Stomach (tissue), 9 donors: ENCODE data around the gene S1PR4. TPM values are rescaled to one million over a fixed set of nuclear protein-coding genes. Genes with fewer than 3 reads are reported as not detected.

Experiments
- DNase-seq, 2 donors: peaks; one replicate each; pipeline versions ENCODE4 v3.0.0 to v3.0.0-alpha.2; 2013 to 2019
- H3K27ac ChIP-seq, 5 donors: fragments of 200-600 bp in 4 of 5; sonication (generic) in 4 of 5; one replicate each; pipeline ENCODE4 v1.5.1; 2013 to 2019; ENCODE audit warnings: mild to moderate bottlenecking in 1 of 5, moderate library complexity in 1 of 5
- H3K27me3 ChIP-seq, 3 donors: fragments of 200-600 bp; sonication (generic); one replicate each; pipeline ENCODE4 v1.5.1; 2017 to 2019; ENCODE audit warnings: mixed run types in 1 of 3
- H3K36me3 ChIP-seq, 4 donors: fragments of 200-600 bp; sonication (generic); 1 replicate in 3 of 4; 2 replicates in 1 of 4; pipeline ENCODE4 v1.5.1; 2016 to 2019
- H3K4me1 ChIP-seq, 4 donors: fragments of 200-600 bp; sonication (generic); one replicate each; pipeline ENCODE4 v1.5.1; 2016 to 2019
- H3K4me3 ChIP-seq, 4 donors: fragments of 200-600 bp; sonication (generic) in 3 of 4; one replicate each; pipeline ENCODE4 v1.5.1; 2016 to 2019; ENCODE audit warnings: mild to moderate bottlenecking in 1 of 4
- H3K9me3 ChIP-seq, 4 donors: fragments of 200-600 bp; sonication (generic); one replicate each; pipeline ENCODE4 v1.5.1; 2016 to 2019
- EP300 ChIP-seq: sonication (generic); formaldehyde crosslinking; IDR thresholded peaks from one replicate; pipeline ENCODE4 v1.6.1; 2017; ENCODE audit warnings: antibody characterized with exemption
- POLR2A ChIP-seq, 4 donors: fragments of 450-650 bp; IDR thresholded peaks; one replicate each; pipeline ENCODE4 v1.6.1; 2016; ENCODE audit warnings: antibody characterized with exemption in 4 of 4, control low read depth in 2 of 4, mild to moderate bottlenecking in 1 of 4, moderate library complexity in 1 of 4
- POLR2AphosphoS5 ChIP-seq, 3 donors: sonication (generic); formaldehyde crosslinking; IDR thresholded peaks; one replicate each; pipeline ENCODE4 v1.6.1; 2016; ENCODE audit warnings: antibody characterized with exemption in 3 of 3
- WGBS, 5 donors: extraction: QIAGEN DNeasy Blood & Tissue Kit in 3 of 5; methylation state at CpG; one replicate each; pipeline versions ENCODE4 v1.1.5 to v1.1.7; 2013 to 2018; 5-methylcytosine and 5-hydroxymethylcytosine counted together
- intact Hi-C: fragments of 100-400 bp; cut with DNase I; formaldehyde crosslinking; loops from one replicate; pipeline ENCODE4 v1.15.1; 2023; ENCODE audit warnings: low total_unique reads
- polyA plus RNA-seq, 3 donors: library from polyadenylated mRNA; stranded (reverse); fragments of 200-250 nt; gene quantifications; one replicate each; pipeline ENCODE4 v1.2.3, GENCODE V29; 2013
- total RNA-seq, 5 donors: library from RNA; depleted of rRNA; stranded (reverse); fragments of >200 nt; gene quantifications; one replicate each; pipeline versions ENCODE4 v1.1.0 to v1.2.3, GENCODE V29; 2014 to 2016
- TF ChIP-seq, protein P1 (sequence below), 7 experiments: fragments of 450-650 bp in 4 of 7; fragments of 200-600 bp in 3 of 7; sonication (generic) in 3 of 7; IDR thresholded peaks; one replicate each; pipeline ENCODE4 v1.5.1; 2016 to 2019; ENCODE audit warnings: antibody characterized with exemption in 7 of 7, control low read depth in 2 of 7, mild to moderate bottlenecking in 1 of 7
- donor health status: healthy with polysubstance abuse.
- donor health status: Bipolar disorder and iron deficiency.
- donor health status: healthy.

S1PR4 gene
- total and polyA plus RNA-seq, 8 donors = 1.3 to 22.2 (median 3.4) TPM; not detected in 2

DNA sequence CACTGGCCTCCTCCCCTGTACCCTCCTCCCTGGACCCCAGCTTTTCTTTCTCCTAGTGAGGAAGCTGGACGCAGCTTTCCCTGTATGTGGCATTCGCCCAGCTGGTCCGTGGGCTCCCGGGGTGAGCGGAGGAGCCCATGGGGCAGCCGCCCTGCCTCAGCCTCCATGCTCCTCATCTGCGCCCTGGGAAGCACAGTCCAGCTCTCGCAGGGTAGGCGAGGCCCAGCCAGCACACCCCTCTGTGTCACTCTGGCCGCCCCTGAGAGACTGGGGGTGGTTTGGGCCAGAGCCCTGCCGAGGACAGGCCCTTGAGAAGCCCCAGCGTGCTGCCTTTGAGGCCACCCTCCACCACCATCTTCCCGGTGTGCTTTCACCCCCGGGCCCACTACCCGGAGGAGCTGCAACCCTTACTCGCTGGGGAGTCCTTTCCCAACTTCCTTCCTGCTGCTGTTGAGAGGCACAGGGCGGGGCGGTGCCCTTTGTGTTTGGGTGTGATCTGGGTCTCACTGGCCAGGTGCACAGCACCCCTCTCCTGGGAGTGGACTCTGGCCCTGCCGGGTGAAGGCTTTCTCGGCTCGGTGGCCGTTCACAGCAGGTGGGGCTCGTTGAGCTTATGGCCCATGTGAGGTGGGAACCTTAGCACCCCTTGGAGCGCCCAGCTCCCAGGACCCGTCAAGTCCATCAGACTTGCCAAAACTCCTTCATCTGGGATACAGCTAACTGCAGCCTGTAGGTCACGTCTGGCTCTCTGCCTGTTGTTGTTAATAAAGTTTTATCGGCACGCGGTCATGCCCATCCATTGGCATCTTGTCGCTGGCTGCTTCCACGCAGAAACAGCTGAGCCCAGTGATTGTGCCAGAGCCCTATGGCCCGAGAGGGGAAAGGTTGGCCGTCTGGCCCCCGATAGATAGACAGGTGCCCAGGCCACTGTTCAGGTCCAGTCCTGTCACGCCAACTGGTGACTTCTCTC lies 10.3 kb downstream of the S1PR4 start:
- WGBS, 5 donors = 75 to 88% (median 82%) methylated on average over 25 to 35 of the region's 35 CpGs
- Histone ChIP-seq H3K4me1 (peaks cover 28 to 55% (median 49%) of the 10 kb centered on the region in 4 donors), H3K27ac (peak overlapping the region in 3 of 5 donors; percentile 29 to 72 (median 62)), H3K36me3 (peaks cover 8 to 32% (median 23%) of the 10 kb centered on the region in 4 donors), H3K9me3 (no peaks in the 10 kb centered on the region), H3K4me3 (peak overlapping the region in 2 of 4 donors; percentile 18 to 99), H3K27me3 (no peaks in the 10 kb centered on the region)
- intact Hi-C loops = no loop called here
- peak in 1 of 2 donors; percentile 65 for DNase-seq
- TF ChIP-seq POLR2A (IDR thresholded peaks at IDR 0.05) = no peak
- no peak for TF ChIP-seq EP300
- TF ChIP-seq, protein P1, sequence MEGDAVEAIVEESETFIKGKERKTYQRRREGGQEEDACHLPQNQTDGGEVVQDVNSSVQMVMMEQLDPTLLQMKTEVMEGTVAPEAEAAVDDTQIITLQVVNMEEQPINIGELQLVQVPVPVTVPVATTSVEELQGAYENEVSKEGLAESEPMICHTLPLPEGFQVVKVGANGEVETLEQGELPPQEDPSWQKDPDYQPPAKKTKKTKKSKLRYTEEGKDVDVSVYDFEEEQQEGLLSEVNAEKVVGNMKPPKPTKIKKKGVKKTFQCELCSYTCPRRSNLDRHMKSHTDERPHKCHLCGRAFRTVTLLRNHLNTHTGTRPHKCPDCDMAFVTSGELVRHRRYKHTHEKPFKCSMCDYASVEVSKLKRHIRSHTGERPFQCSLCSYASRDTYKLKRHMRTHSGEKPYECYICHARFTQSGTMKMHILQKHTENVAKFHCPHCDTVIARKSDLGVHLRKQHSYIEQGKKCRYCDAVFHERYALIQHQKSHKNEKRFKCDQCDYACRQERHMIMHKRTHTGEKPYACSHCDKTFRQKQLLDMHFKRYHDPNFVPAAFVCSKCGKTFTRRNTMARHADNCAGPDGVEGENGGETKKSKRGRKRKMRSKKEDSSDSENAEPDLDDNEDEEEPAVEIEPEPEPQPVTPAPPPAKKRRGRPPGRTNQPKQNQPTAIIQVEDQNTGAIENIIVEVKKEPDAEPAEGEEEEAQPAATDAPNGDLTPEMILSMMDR (IDR thresholded peaks at IDR 0.05) = no peak
- TF ChIP-seq POLR2AphosphoS5 (IDR thresholded peaks at IDR 0.05) = no peak

DNA sequence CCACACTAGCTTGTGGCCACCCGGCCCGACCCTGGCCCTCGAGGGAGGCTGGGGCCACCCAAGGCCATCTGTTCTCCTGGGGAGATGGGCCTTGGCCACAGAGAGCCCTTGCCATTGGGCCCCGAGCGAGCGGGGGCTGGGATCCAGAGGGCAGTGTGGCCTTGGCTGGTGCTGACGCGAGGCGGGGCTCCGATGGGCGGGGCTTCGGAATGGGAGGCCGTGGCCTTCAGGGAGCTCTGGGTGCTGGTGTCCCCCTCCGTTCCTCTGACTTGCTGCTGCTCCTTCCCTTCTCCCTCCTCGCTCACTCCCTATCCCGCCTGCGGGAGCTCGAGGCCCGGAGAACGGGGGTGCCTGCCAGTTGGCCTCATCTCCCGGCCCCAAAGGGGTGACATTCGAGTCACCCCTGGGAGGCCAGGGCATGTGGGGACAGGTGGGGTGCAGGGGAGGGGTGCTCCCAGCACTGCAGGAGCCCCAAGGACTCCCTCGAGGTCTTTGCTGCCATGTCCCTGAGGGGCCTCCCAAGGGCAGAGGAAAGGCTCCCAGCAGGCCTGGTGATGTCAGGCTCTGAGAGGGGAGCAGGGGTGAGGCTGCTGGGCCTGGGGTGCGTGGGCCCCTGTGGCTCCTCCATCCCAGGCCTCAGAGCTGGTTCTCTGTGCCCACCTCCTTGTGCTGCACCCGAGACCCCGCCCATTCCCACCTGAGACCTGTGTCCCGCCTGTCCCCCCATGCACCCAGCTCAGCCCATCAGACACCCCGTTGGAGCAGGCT lies 11.3 kb downstream of the S1PR4 start:
- DNase-seq = no peak

DNA sequence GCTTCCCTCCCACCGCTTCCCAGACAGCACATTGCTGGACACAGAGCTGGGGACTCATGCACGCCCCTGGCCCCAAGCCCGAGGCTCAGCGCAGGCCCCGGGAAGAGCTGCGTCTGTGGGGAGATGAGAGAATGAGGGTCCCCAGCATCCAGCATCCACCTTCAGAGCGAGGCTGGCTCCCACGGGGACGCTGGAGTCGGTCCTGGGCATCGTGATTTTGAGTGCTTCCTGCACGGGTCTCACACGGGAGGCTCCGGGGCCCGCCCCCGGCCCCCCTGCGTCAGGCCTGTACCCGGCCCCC lies 11.9 kb downstream of the S1PR4 start:
- Histone ChIP-seq H3K4me1 (peaks cover 28 to 43% (median 41%) of the 10 kb centered on the region in 4 donors), H3K27ac (no peak overlapping the region), H3K36me3 (peaks cover 13 to 45% (median 29%) of the 10 kb centered on the region in 4 donors), H3K4me3 (no peak overlapping the region), H3K9me3 (no peaks in the 10 kb centered on the region), H3K27me3 (no peaks in the 10 kb centered on the region)
- intact Hi-C loops = no loop called here
- TF ChIP-seq POLR2AphosphoS5 (IDR thresholded peaks at IDR 0.05) (no peak), POLR2A (IDR thresholded peaks at IDR 0.05) (no peak), EP300 (no peak)
- TF ChIP-seq, protein P1 (IDR thresholded peaks at IDR 0.05) = no peak
- DNase-seq = no peak
- 90 to 96% (median 95%) methylated on average over 17 to 18 of the region's 18 CpGs for WGBS, 5 donors

More for the DNA sequence above, 11.3 kb downstream of the S1PR4 start:
- TF ChIP-seq POLR2AphosphoS5 (IDR thresholded peaks at IDR 0.05) (no peak), EP300 (no peak), POLR2A (IDR thresholded peaks at IDR 0.05) (no peak)
- TF ChIP-seq, protein P1 (IDR thresholded peaks at IDR 0.05) = no peak
- no peaks in the 10 kb centered on the region for H3K27me3 ChIP-seq
- intact Hi-C loops = no loop called here
- 80 to 86% (median 84%) methylated on average over 23 to 28 of the region's 28 CpGs for whole genome bisulfite sequencing, 5 donors
- no peak overlapping the region for H3K4me3 ChIP-seq
- H3K27ac ChIP-seq = peak overlapping the region in 3 of 5 donors; percentile 29 to 72 (median 62)
- H3K36me3 ChIP-seq = peaks cover 13 to 42% (median 28%) of the 10 kb centered on the region in 4 donors
- H3K4me1 ChIP-seq = peaks cover 28 to 45% (median 45%) of the 10 kb centered on the region in 4 donors
- no peaks in the 10 kb centered on the region for H3K9me3 ChIP-seq
